IPS-18a (cell line): ENCODE data around the gene PLXNA4.

Experiments
- H3K27ac ChIP-seq: one replicate; pipeline ENCODE4 v1.5.1; 2013; ENCODE audit warnings: low read length
- H3K27me3 ChIP-seq: one replicate; pipeline ENCODE4 v1.6.1; 2013; ENCODE audit warnings: mild to moderate bottlenecking, low read length; ENCODE audit not compliant: control insufficient read depth, insufficient read depth
- H3K36me3 ChIP-seq: one replicate; pipeline ENCODE4 v1.6.1; 2013; ENCODE audit warnings: low read depth, low read length; ENCODE audit not compliant: control insufficient read depth
- H3K4me1 ChIP-seq: one replicate; pipeline ENCODE4 v1.6.1; 2013; ENCODE audit warnings: low read depth, low read length; ENCODE audit not compliant: control insufficient read depth
- H3K4me3 ChIP-seq: one replicate; pipeline ENCODE4 v1.5.1; 2013; ENCODE audit warnings: low read length
- H3K9ac ChIP-seq: one replicate; pipeline ENCODE4 v1.6.1; 2013; ENCODE audit warnings: mild to moderate bottlenecking, low read length, moderate library complexity
- H3K9me3 ChIP-seq: one replicate; pipeline ENCODE4 v1.6.1; 2013; ENCODE audit warnings: low read depth, low read length; ENCODE audit not compliant: control insufficient read depth

Gene PLXNA4

DNA sequence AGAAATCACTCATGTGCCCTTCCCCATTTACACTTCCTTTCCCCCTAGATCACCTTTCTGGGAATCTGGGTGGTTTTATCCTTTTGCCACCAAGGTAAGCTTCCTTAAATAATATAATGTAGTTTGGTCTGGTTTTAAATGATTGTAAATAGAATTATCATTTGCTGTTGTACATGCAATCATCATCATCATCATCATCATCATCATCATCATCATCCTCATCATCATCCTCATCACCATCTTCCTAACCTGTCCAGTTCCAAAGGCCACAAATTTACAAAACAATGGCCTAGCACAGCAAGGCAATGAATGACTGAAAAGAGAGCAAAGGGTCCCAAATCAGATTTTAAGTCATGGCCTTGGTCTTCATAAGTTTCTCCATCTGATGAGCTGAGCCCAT lies 329.7 kb downstream of the PLXNA4 start:
- Histone ChIP-seq H3K9ac (no peak overlapping the region), H3K4me3 (no peak overlapping the region), H3K27ac (no peak overlapping the region), H3K4me1 (peaks cover 22% of the 10 kb centered on the region), H3K27me3 (no peaks in the 10 kb centered on the region), H3K9me3 (peaks cover 8% of the 10 kb centered on the region), H3K36me3 (no peaks in the 10 kb centered on the region)

GRCh38 chr7:132245539-132245938 lies 330.7 kb downstream of the PLXNA4 start:
- H3K4me1 ChIP-seq: peaks cover 14% of the 10 kb centered on the region
- H3K27me3 ChIP-seq: no peaks in the 10 kb centered on the region
- H3K9ac ChIP-seq: no peak overlapping the region
- no peak overlapping the region for H3K27ac ChIP-seq
- H3K9me3 ChIP-seq: peaks cover 8% of the 10 kb centered on the region
- no peak overlapping the region for H3K4me3 ChIP-seq
- H3K36me3 ChIP-seq: no peaks in the 10 kb centered on the region

- no peak overlapping the region for H3K27ac ChIP-seq
- H3K4me3 ChIP-seq: no peak overlapping the region
- H3K4me1 ChIP-seq: peaks cover 8% of the 10 kb centered on the region
- H3K36me3 ChIP-seq: no peaks in the 10 kb centered on the region
- no peaks in the 10 kb centered on the region for H3K27me3 ChIP-seq
- peaks cover 8% of the 10 kb centered on the region for H3K9me3 ChIP-seq
- no peak overlapping the region for H3K9ac ChIP-seq
These were observed 331.3 kb downstream of the PLXNA4 start for GRCh38 chr7:132244903-132245480.

- no peak overlapping the region for H3K4me3 ChIP-seq
- no peaks in the 10 kb centered on the region for H3K4me1 ChIP-seq
- no peak overlapping the region for H3K27ac ChIP-seq
These were observed 332.8 kb downstream of the PLXNA4 start for GRCh38 chr7:132243463-132243862.

GRCh38 chr7:132243051-132243450 lies 333.2 kb downstream of the PLXNA4 start:
- no peak overlapping the region for H3K4me3 ChIP-seq
- no peaks in the 10 kb centered on the region for H3K27me3 ChIP-seq
- H3K9me3 ChIP-seq: peaks cover 8% of the 10 kb centered on the region
- H3K4me1 ChIP-seq: no peaks in the 10 kb centered on the region
- H3K9ac ChIP-seq: no peak overlapping the region
- no peaks in the 10 kb centered on the region for H3K36me3 ChIP-seq
- no peak overlapping the region for H3K27ac ChIP-seq

More at GRCh38 chr7:132243463-132243862, 332.8 kb downstream of the PLXNA4 start:
- no peak overlapping the region for H3K9ac ChIP-seq
- H3K27me3 ChIP-seq: no peaks in the 10 kb centered on the region
- peaks cover 8% of the 10 kb centered on the region for H3K9me3 ChIP-seq
- H3K36me3 ChIP-seq: no peaks in the 10 kb centered on the region

DNA sequence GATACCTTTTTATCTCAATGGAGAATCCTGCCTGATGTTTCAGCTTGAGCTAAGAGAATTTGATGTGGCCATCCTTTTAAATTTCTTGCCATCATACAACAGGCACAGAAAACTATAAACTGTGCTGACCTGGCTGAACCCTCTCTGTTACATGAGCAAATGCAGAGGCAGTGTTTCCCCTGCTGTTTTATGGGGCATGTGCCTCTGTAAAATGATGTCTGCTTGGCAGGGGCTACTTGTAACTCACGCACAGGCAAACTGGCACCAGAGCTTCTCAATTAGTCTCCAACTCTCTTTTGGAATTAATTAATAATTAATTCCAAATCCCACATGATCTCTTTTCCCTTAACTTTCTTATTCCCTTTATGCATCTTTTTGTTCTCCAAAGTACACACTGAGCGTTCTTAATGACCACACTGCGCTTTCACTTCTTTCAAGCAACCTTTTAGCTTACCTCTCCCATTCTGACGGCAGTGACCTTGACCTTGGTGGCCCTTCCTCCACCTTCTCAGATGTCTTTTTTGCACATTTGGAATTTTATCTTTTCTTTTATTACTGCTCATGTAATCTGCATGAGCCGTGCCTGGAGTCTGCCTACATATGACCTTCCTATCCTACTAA lies 334.0 kb downstream of the PLXNA4 start:
- Histone ChIP-seq H3K36me3 (no peaks in the 10 kb centered on the region), H3K9me3 (peaks cover 8% of the 10 kb centered on the region), H3K9ac (no peak overlapping the region), H3K27me3 (no peaks in the 10 kb centered on the region), H3K27ac (no peak overlapping the region), H3K4me1 (no peaks in the 10 kb centered on the region), H3K4me3 (no peak overlapping the region)

GRCh38 chr7:132240821-132241422 lies 335.3 kb downstream of the PLXNA4 start:
- no peaks in the 10 kb centered on the region for H3K36me3 ChIP-seq
- H3K4me3 ChIP-seq: no peak overlapping the region
- no peaks in the 10 kb centered on the region for H3K4me1 ChIP-seq
- no peak overlapping the region for H3K27ac ChIP-seq
- H3K27me3 ChIP-seq: no peaks in the 10 kb centered on the region
- no peak overlapping the region for H3K9ac ChIP-seq
- peaks cover 7% of the 10 kb centered on the region for H3K9me3 ChIP-seq

DNA sequence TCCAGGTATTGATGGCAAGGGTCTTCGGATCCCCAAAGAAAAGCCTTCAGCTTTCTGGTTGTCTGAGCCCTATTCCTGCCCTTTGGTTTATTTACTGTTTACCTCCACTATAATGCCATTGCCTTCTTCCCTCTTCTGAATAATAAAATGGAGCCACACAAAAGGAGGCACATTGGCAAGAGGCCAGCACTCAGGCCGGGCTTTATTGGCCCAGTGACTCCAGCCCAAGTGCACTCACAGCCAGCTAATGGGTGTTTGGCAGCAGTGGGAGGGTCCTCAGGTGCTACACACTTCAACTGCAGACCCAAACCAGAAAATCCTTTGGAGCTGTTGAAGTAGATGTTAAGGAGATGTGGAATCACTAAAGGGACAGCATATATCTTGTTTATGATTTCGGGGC lies 336.0 kb downstream of the PLXNA4 start:
- Histone ChIP-seq H3K9me3 (peaks cover under 1% of the 10 kb centered on the region), H3K4me1 (no peaks in the 10 kb centered on the region), H3K9ac (no peak overlapping the region), H3K4me3 (no peak overlapping the region), H3K36me3 (no peaks in the 10 kb centered on the region), H3K27ac (no peak overlapping the region), H3K27me3 (no peaks in the 10 kb centered on the region)

DNA sequence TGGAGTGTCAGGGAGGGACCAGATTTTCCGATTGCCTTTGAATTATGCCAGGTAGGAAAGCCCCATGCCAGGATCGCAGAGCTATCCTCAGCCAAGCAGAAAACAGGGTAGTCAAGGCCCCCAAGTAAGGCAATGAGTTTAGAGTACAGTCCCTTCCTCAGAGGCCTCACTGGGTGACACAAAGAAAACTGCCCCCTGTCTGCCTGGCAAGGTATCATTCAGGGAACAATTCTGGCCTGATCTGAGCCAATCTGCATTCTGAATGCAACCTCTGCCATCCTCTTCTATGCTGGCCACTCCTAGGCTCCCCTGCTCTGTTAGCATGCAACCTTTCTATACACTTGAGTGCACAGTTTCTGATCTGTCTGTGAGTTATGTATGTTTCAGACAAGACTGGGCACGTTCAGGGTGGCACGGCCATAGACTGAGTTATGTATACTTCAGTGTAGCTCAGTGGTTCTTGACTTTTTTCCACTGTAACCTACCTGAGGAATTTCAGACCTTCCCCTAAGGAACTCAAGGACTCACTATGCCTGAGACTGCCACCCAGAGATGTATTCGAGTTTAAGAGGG lies 336.8 kb downstream of the PLXNA4 start:
- no peak overlapping the region for H3K9ac ChIP-seq
- H3K27ac ChIP-seq: no peak overlapping the region
- H3K9me3 ChIP-seq: no peaks in the 10 kb centered on the region
- H3K4me3 ChIP-seq: no peak overlapping the region
- H3K27me3 ChIP-seq: no peaks in the 10 kb centered on the region
- no peaks in the 10 kb centered on the region for H3K36me3 ChIP-seq
- H3K4me1 ChIP-seq: no peaks in the 10 kb centered on the region

DNA sequence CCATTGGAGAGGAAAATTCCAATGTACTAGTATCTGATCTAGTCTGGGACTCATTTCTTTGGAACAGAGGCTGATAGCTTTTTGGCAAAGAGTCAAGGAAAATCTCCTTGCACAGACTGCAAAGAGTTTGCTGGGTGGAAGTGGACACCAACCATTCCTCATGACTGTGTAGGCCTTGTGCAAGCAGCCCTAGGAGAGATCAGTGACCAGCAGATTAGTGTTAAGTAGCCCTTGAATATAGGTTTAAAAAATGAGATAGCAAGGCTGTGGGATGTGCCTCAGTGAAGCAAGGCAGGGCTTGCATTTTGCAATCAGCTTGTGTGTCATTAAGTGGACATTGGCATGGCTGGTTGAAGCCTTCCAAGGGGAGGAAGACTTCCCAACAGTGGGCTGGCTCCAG lies 341.6 kb downstream of the PLXNA4 start:
- Histone ChIP-seq H3K9ac (no peak overlapping the region), H3K4me1 (peaks cover 6% of the 10 kb centered on the region), H3K9me3 (no peaks in the 10 kb centered on the region), H3K36me3 (no peaks in the 10 kb centered on the region), H3K4me3 (no peak overlapping the region), H3K27ac (no peak overlapping the region), H3K27me3 (no peaks in the 10 kb centered on the region)

DNA sequence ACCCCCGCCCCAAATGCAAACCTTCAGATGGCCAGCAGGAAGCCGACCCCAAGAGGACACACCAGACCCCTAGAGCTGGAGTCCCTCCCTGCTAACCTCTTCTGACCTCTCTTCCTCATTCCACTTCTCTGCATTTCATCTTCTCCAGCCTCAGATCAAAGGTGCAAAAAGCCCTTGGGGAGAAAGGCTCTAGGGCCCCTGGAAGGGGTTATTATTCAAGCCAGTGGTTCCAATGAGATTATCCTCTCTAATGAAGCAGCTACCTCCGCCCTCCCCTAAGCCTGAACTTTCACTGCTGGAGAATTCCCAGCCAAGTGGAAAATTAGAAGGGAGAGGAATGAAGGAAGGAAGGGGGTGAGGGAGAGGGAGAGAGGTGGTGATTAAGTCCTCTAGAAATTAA lies 343.9 kb downstream of the PLXNA4 start:
- Histone ChIP-seq H3K36me3 (no peaks in the 10 kb centered on the region), H3K4me1 (peaks cover 6% of the 10 kb centered on the region), H3K9me3 (no peaks in the 10 kb centered on the region), H3K27ac (no peak overlapping the region), H3K27me3 (no peaks in the 10 kb centered on the region), H3K9ac (no peak overlapping the region), H3K4me3 (no peak overlapping the region)

DNA sequence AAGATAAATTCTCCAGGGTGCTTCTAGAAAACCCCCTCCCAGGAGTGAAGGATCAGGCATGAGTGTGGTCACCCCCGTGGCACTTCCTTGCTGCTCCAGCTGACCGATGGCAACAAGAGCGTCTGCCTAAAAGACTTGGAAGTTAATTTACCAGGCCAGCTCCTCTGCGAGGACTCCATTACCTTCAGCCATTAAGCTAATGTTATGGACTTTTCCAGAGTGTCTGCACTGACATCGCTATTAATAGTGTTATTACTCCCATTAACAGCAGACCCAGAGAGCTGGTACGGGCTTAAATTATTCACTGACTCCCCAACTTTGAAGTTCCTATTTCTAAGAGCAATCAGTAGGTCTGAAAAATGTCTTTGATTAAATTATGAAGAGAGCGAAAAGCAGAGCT lies 345.8 kb downstream of the PLXNA4 start:
- no peak overlapping the region for H3K4me3 ChIP-seq
- no peaks in the 10 kb centered on the region for H3K36me3 ChIP-seq
- H3K9me3 ChIP-seq: no peaks in the 10 kb centered on the region
- H3K27ac ChIP-seq: no peak overlapping the region
- no peak overlapping the region for H3K9ac ChIP-seq
- peaks cover 6% of the 10 kb centered on the region for H3K4me1 ChIP-seq
- no peaks in the 10 kb centered on the region for H3K27me3 ChIP-seq
